IMR-90 (cell line): ENCODE results near the gene NECTIN4. TPM values are rescaled to one million over a fixed set of nuclear protein-coding genes. Genes with fewer than 3 reads are reported as not detected.

Experiments
- ATAC-seq: fragments of 200-7000 bp; cut with Tn5 transposase; 2 replicates; pipeline ENCODE4 v1.9.1; 2020; ENCODE audit warnings: low read depth, mild to moderate bottlenecking, moderate library complexity
- BruUV-seq: library from RNA; stranded (reverse); fragments of 400-500 nt; replicated peaks from 2 replicates; lab custom pipeline; 2021; lab: Mats Ljungman, UMichigan
- CTCF ChIA-PET: fragments of 300-600 bp; formaldehyde crosslinking; extraction: SDS; loops from one replicate; lab custom pipeline; 2021; ENCODE audit warnings: antibody characterized with exemption; lab: Yijun Ruan, JAX
- POLR2A ChIA-PET: fragments of 300-600 bp; sonication (Branson Sonifier 250); formaldehyde crosslinking; loops from one replicate; lab custom pipeline; 2022; ENCODE audit warnings: antibody characterized with exemption; ENCODE audit not compliant: unreplicated experiment; lab: Charles Lee
- DNase-seq: peaks from one replicate; pipeline ENCODE4 v3.0.0; 2013
- H2AFZ ChIP-seq: replicated peaks from 2 replicates; pipeline ENCODE3; 2013; ENCODE audit warnings: low read length, mild to moderate bottlenecking; ENCODE audit not compliant: poor library complexity
- H2AK5ac ChIP-seq: 2 replicates; pipeline ENCODE4 v1.6.1; 2013; ENCODE audit warnings: low read depth, low read length, inconsistent platforms
- H2AK9ac ChIP-seq: replicated peaks from 2 replicates; pipeline ENCODE3; 2013; ENCODE audit warnings: mild to moderate bottlenecking, low read depth, low read length, moderate library complexity; ENCODE audit not compliant: poor library complexity
- H2BK120ac ChIP-seq: 2 replicates; pipeline ENCODE4 v1.6.1; 2013; ENCODE audit warnings: low read depth, low read length, inconsistent platforms
- H2BK15ac ChIP-seq: 3 replicates; pipeline ENCODE4 v1.6.1; 2013; ENCODE audit warnings: low read depth, low read length, inconsistent platforms
- H2BK20ac ChIP-seq: 2 replicates; pipeline ENCODE4 v1.6.1; 2013; ENCODE audit warnings: low read depth, mild to moderate bottlenecking, inconsistent platforms, low read length, moderate library complexity
- H2BK5ac ChIP-seq: 2 replicates; pipeline ENCODE4 v1.6.1; 2013; ENCODE audit warnings: mild to moderate bottlenecking, low read depth, low read length, inconsistent platforms; ENCODE audit not compliant: poor library complexity, severe bottlenecking
- H3K14ac ChIP-seq: replicated peaks from 2 replicates; pipeline ENCODE4 v1.6.1; 2013; ENCODE audit warnings: low read depth, low read length, inconsistent platforms
- H3K18ac ChIP-seq: 2 replicates; pipeline ENCODE4 v1.6.1; 2013; ENCODE audit warnings: low read depth, low read length, control low read depth
- H3K23ac ChIP-seq: 2 replicates; pipeline ENCODE4 v1.6.1; 2013; ENCODE audit warnings: low read depth, low read length, inconsistent platforms
- H3K27ac ChIP-seq: 2 replicates; pipeline ENCODE4 v1.5.1; 2013; ENCODE audit warnings: mild to moderate bottlenecking, control low read depth, low read length; ENCODE audit not compliant: insufficient read depth
- H3K27me3 ChIP-seq: 2 replicates; pipeline ENCODE4 v1.6.1; 2013; ENCODE audit warnings: low read length; ENCODE audit not compliant: control insufficient read depth, insufficient read depth
- H3K36me3 ChIP-seq: 2 replicates; pipeline ENCODE4 v1.6.1; 2013; ENCODE audit warnings: low read length, mixed read lengths; ENCODE audit not compliant: control insufficient read depth, insufficient read depth
- H3K4ac ChIP-seq: 2 replicates; pipeline ENCODE4 v1.6.1; 2013; ENCODE audit warnings: low read depth, low read length, inconsistent platforms
- H3K4me1 ChIP-seq: 2 replicates; pipeline ENCODE4 v1.6.1; 2013; ENCODE audit warnings: low read length, mixed read lengths; ENCODE audit not compliant: control insufficient read depth, insufficient read depth
- H3K4me2 ChIP-seq: 2 replicates; pipeline ENCODE4 v1.6.1; 2013; ENCODE audit warnings: low read depth, mild to moderate bottlenecking, control low read depth, low read length, moderate library complexity
- H3K4me3 ChIP-seq: 2 replicates; pipeline ENCODE4 v1.5.1; 2013; ENCODE audit warnings: low read depth, mild to moderate bottlenecking, control low read depth, low read length, moderate library complexity; ENCODE audit not compliant: insufficient read depth
- H3K56ac ChIP-seq: 2 replicates; pipeline ENCODE4 v1.6.1; 2013; ENCODE audit warnings: low read length, inconsistent platforms; ENCODE audit not compliant: insufficient read depth; ENCODE audit errors: extremely low read depth
- H3K79me1 ChIP-seq, 2 experiments: 2 replicates each; pipeline ENCODE4 v1.6.1; 2013; ENCODE audit warnings: low read length in 2 of 2, inconsistent platforms in 1 of 2, low read depth in 1 of 2
- H3K9ac ChIP-seq: 2 replicates; pipeline ENCODE4 v1.6.1; 2013; ENCODE audit warnings: low read depth, low read length, control low read depth
- H3K9me1 ChIP-seq: 2 replicates; pipeline ENCODE4 v1.6.1; 2013; ENCODE audit warnings: low read length, inconsistent platforms; ENCODE audit not compliant: insufficient read depth
- H3K9me3 ChIP-seq: 2 replicates; pipeline ENCODE4 v1.6.1; 2013; ENCODE audit warnings: low read length; ENCODE audit not compliant: control insufficient read depth, insufficient read depth
- H4K20me1 ChIP-seq: 2 replicates; pipeline ENCODE4 v1.6.1; 2013; ENCODE audit warnings: low read length, inconsistent platforms; ENCODE audit not compliant: insufficient read depth
- H4K5ac ChIP-seq: 2 replicates; pipeline ENCODE4 v1.6.1; 2013; ENCODE audit warnings: mild to moderate bottlenecking, low read depth, low read length, control low read depth
- H4K8ac ChIP-seq, 2 experiments: 2 replicates each; pipeline ENCODE4 v1.6.1; 2013; ENCODE audit warnings: low read depth in 2 of 2, low read length in 2 of 2, control low read depth in 1 of 2, inconsistent platforms in 1 of 2
- H4K91ac ChIP-seq: 2 replicates; pipeline ENCODE4 v1.6.1; 2013; ENCODE audit warnings: low read depth, low read length, inconsistent platforms; ENCODE audit not compliant: insufficient read depth
- BHLHE40 ChIP-seq: fragments of 150-350 bp; IDR thresholded peaks from 2 replicates; pipeline ENCODE4 v1.6.1; 2016; ENCODE audit warnings: mild to moderate bottlenecking, low read depth, low read length
- CEBPB ChIP-seq: IDR thresholded peaks from 2 replicates; pipeline ENCODE4 v1.6.1; 2012; ENCODE audit warnings: low read depth, low read length, improper control_type of control experiment
- CHD1 ChIP-seq: IDR thresholded peaks from 2 replicates; pipeline ENCODE4 v1.6.1; 2012; ENCODE audit warnings: low read depth, low read length, improper control_type of control experiment
- CTCF ChIP-seq: conservative IDR thresholded peaks from 2 replicates; pipeline ENCODE4 v1.5.1; 2012; ENCODE audit warnings: mild to moderate bottlenecking, low read depth, low read length, improper control_type of control experiment
- ELK1 ChIP-seq: fragments of 150-350 bp; IDR thresholded peaks from 2 replicates; pipeline ENCODE4 v1.6.1; 2016; ENCODE audit warnings: low read depth, mild to moderate bottlenecking, low read length, moderate library complexity, borderline replicate concordance
- FOS ChIP-seq: fragments of 150-350 bp; IDR thresholded peaks from 2 replicates; pipeline ENCODE4 v1.6.1; 2016; ENCODE audit warnings: low read depth, low read length
- MAFK ChIP-seq: IDR thresholded peaks from 2 replicates; pipeline ENCODE4 v1.6.1; 2012; ENCODE audit warnings: low read depth, low read length, improper control_type of control experiment
- MAZ ChIP-seq: IDR thresholded peaks from 2 replicates; pipeline ENCODE4 v1.6.1; 2012; ENCODE audit warnings: low read depth, mild to moderate bottlenecking, low read length, improper control_type of control experiment, moderate library complexity, borderline replicate concordance
- MXI1 ChIP-seq: IDR thresholded peaks from 2 replicates; pipeline ENCODE4 v1.6.1; 2012; ENCODE audit warnings: low read depth, mild to moderate bottlenecking, low read length, moderate library complexity, borderline replicate concordance
- NFE2L2 ChIP-seq: fragments of 150-350 bp; IDR thresholded peaks from 2 replicates; pipeline ENCODE4 v1.6.1; 2016; ENCODE audit warnings: low read depth, mild to moderate bottlenecking, low read length
- POLR2A ChIP-seq: IDR thresholded peaks from 2 replicates; pipeline ENCODE4 v1.6.1; 2012; ENCODE audit warnings: mild to moderate bottlenecking, low read depth, low read length
- RAD21 ChIP-seq: IDR thresholded peaks from 2 replicates; pipeline ENCODE4 v1.6.1; 2012; ENCODE audit warnings: low read length, improper control_type of control experiment
- RCOR1 ChIP-seq: IDR thresholded peaks from 2 replicates; pipeline ENCODE4 v1.6.1; 2012; ENCODE audit warnings: mild to moderate bottlenecking, low read length, improper control_type of control experiment; ENCODE audit not compliant: insufficient replicate concordance
- RFX5 ChIP-seq: IDR thresholded peaks from 2 replicates; pipeline ENCODE4 v1.8.0; 2012; ENCODE audit warnings: low read depth, mild to moderate bottlenecking, low read length, moderate library complexity
- SMC3 ChIP-seq: fragments of 150-350 bp; IDR thresholded peaks from 2 replicates; pipeline ENCODE4 v1.6.1; 2016; ENCODE audit warnings: low read depth, mild to moderate bottlenecking, antibody characterized with exemption, low read length, moderate library complexity
- WGBS, 2 experiments: methylation state at CpG; one replicate each; pipeline versions ENCODE4 v1.1.5 to v1.1.7; 2013; ENCODE audit warnings: missing lambda C conversion rate in 2 of 2; ENCODE audit not compliant: insufficient read length in 1 of 2; ENCODE audit errors: extremely low coverage in 2 of 2; 5-methylcytosine and 5-hydroxymethylcytosine counted together
- dilution Hi-C: fragments of 300-500 bp; cut with HindIII; formaldehyde crosslinking; loops from one replicate; pipeline ENCODE4 v1.14.3; 2018; ENCODE audit warnings: low sequenced_read_pairs; ENCODE audit not compliant: unreplicated experiment
- in situ Hi-C: fragments of 300-500 bp; cut with MboI; formaldehyde crosslinking; loops from 3 replicates; pipeline ENCODE4 v1.14.3; 2019; ENCODE audit warnings: low sequenced_read_pairs, inconsistent platforms, mixed read lengths
- intact Hi-C: fragments of 100-400 bp; cut with micrococcal nuclease; formaldehyde crosslinking; loops from 2 replicates; pipeline ENCODE4 v1.10.0; 2022
- polyA plus RNA-seq, 3 experiments: library from polyadenylated mRNA; depleted of rRNA; stranded (reverse); fragments of >200 nt; gene quantifications; 2 replicates each; pipeline ENCODE4 v1.2.3, GENCODE V29; 2012; ENCODE audit warnings: low replicate concordance in 1 of 3
- total RNA-seq: library from RNA; depleted of rRNA; stranded (reverse); fragments of >200 nt; gene quantifications from 2 replicates; pipeline ENCODE4 v1.2.3, GENCODE V29; 2012

Gene NECTIN4
- total and polyA plus RNA-seq, 2 of the 4 experiments (the other 2 are of a cell fraction) = 0.18 to 0.24 TPM

DNA sequence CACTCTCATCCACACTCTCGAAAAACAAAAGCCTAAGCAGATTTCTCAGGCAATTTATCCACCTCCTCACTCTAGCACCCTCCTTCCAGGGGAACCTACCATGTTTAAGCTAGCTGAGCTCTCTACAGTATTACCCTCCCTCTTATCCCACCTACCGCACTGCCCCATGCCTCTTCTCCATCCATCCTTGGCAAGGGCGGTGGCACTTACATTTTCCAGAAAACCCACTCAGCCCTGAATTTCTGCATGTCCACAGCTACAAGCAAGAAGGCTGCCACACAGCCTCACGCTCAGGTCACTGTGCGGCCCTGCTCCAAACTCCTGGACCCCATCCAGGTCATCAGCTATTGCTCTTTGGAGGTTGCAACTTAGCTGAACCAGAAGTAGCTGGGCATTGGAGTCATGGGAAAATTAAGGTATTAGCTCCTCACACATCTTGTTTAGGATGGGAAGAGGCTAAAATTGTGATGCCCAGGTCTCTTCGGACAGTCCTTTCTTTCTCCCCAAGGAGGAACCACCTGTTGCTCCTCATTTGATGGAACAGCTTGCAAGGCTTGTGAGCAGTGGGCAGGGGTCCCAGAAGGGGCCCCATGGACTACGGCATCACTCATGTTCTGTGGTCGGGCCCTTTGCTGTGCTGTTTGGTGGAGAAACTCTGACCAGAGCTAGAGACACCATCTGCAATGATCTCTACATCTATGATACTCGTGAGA lies 9.9 kb upstream of the NECTIN4 start:
- dilution Hi-C loops = no loop called here
- Histone ChIP-seq H3K27me3 (no peaks in the 10 kb centered on the region), H3K56ac (no peak overlapping the region), H3K9me3 (no peaks in the 10 kb centered on the region), H4K91ac (no peak overlapping the region), H3K4me2 (no peak overlapping the region), H4K5ac (no peak overlapping the region), H4K8ac (no peak overlapping the region), H3K9ac (no peak overlapping the region), H3K36me3 (peaks cover 13% of the 10 kb centered on the region), H3K79me1 (peaks cover 4 to 17% of the 10 kb centered on the region in 2 experiments; a peak in 2 of 4 replicates), H2AFZ (no peak overlapping the region), H3K4me1 (peaks cover 5% of the 10 kb centered on the region; the same call in 1 of the 2 replicates), H2AK9ac (peak overlapping the region; percentile 68), H4K20me1 (peaks cover 24% of the 10 kb centered on the region), H3K27ac (no peak overlapping the region), H3K14ac (no peak overlapping the region), H3K4ac (no peak overlapping the region), H2BK120ac (no peak overlapping the region), H3K23ac (no peak overlapping the region), H2AK5ac (no peak overlapping the region), H2BK5ac (no peak overlapping the region), H3K4me3 (no peak overlapping the region), H2BK15ac (no peak overlapping the region), H3K9me1 (no peaks in the 10 kb centered on the region), H2BK20ac (no peak overlapping the region), H3K18ac (no peak overlapping the region)
- intact Hi-C loops = loop anchor here (5.0 kb wide), 1 partner anchor 372 kb away; no protein-coding TSS in a partner anchor
- no peak for ATAC-seq
- 90% methylated on average over 2 of the region's 9 CpGs; no CpG with 5 or more reads in 1 of the 2 experiments for WGBS, 2 experiments
- DNase-seq = no peak
- no TSS peak for BruUV-seq
- in situ Hi-C loops = loop anchor here (5.0 kb wide), 1 partner anchor 102 kb away; no protein-coding TSS in a partner anchor
- CTCF ChIA-PET = interaction anchor here (1.4 to 2.7 kb wide), 4 partner anchors 15 to 102 kb away, joined by 7 to 23 read pairs (median 8); no protein-coding TSS in a partner anchor
- POLR2A ChIA-PET = no interaction called here
- TF ChIP-seq ELK1 (no peak), RCOR1 (no peak), NFE2L2 (no peak), MAFK (no peak), MXI1 (no peak), CEBPB (no peak), POLR2A (no peak), CTCF (no peak), BHLHE40 (no peak), CHD1 (no peak), MAZ (no peak), SMC3 (no peak), RFX5 (no peak), RAD21 (no peak), FOS (no peak)
